ENCODE measurements around the gene BOD1L2.

DNA sequence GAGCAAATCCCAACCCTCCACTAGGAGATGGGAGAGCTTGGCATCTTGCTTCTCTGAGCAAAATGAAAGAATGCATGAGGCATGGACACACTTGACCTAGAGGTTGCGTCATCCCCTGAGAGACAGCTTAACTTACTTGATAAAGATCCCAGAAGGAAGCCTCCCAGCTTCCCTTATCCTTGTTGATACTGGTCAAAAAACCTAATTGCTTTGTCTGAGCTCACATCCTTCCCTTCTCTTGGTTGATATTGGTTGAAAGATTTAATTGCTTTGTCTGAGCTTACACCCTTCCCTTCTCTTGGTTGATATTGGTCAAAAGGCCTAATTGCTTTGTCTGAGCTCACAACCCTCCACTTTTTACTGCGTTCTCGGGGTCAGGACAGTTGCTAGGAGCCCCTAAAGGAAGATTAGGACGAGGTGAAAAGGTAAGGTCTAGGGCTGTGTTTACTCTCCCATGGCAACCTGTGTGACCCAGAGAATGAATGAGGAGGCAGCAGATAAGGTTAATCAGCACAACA is 12.2 kb upstream of the BOD1L2 start:
- TF ChIP-seq POLR2A (IDR thresholded peaks at IDR 0.05; ENCODE audit: low read depth, low read length), result no peak
- no peak for TF ChIP-seq POLR2AphosphoS5 (IDR thresholded peaks at IDR 0.05; ENCODE audit: low read depth, low read length)
- no peak for TF ChIP-seq TAF1 (IDR thresholded peaks at IDR 0.05; ENCODE audit: borderline replicate concordance, low read depth, low read length)

Data from GM12892 (cell line).